Transverse colon (tissue), 1 donor: Measurements from ENCODE around the gene RABGAP1.

ENCODE experiments used
- EP300 ChIP-seq: sonication (generic); formaldehyde crosslinking; IDR thresholded peaks from one replicate; pipeline ENCODE4 v1.6.1; 2017; ENCODE audit warnings: antibody characterized with exemption, low read depth
- POLR2A ChIP-seq: fragments of 450-650 bp; IDR thresholded peaks from one replicate; pipeline ENCODE4 v1.6.1; 2016; ENCODE audit warnings: antibody characterized with exemption, mild to moderate bottlenecking, moderate library complexity

DNA sequence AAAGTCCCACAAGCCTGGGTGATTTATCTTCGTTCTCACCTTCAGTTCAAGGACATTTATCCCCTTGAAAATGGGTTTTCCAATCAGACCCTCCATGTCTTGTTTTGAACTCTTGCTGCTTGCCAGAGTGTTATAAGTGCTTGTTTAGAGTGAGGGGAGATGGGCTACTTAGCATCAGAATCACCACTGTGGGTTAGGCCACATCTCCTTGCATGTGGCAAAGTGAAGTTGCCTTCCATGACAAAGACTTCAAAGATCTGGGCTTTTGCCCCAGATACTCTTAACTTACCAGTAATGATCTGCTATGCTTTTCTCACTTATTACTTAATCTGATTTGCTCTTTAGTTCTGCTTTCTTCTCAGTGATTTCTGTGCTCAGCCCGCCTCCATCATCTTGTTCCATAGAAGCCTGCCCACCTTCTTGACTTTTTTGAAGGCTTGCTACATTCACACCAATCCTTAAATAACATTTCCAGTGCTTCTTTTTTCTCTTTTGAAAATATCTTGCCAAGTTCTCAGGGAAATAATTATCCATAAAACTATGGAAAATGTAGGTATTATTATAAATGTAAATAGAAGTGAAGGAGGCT lies 131.7 kb downstream of the RABGAP1 start:
- no peak for TF ChIP-seq POLR2A
- TF ChIP-seq EP300, result no peak
